Tibial nerve (tissue), 4 donors: Measurements from ENCODE around the gene ALDOC. TPM values are rescaled to one million over a fixed set of nuclear protein-coding genes. Genes with fewer than 3 reads are reported as not detected.

Experiments
- DNase-seq, 2 donors: peaks; one replicate each; pipeline ENCODE4 v3.0.0-alpha.2; 2019; ENCODE audit warnings: low spot score in 2 of 2
- H3K27ac ChIP-seq, 4 donors: fragments of 200-600 bp; sonication (generic) in 3 of 4; one replicate each; pipeline ENCODE4 v1.5.1; 2017 to 2019; ENCODE audit warnings: mild to moderate bottlenecking in 1 of 4
- H3K27me3 ChIP-seq, 2 donors: fragments of 200-600 bp; sonication (generic) in 1 of 2; one replicate each; pipeline versions ENCODE4 v1.5.1 to v1.6.0; 2017 to 2019
- H3K36me3 ChIP-seq, 3 donors: fragments of 200-600 bp; sonication (generic); one replicate each; pipeline ENCODE4 v1.5.1; 2018 to 2019
- H3K4me1 ChIP-seq, 4 donors: fragments of 200-600 bp; sonication (generic) in 3 of 4; one replicate each; pipeline ENCODE4 v1.5.1; 2017 to 2019
- H3K4me3 ChIP-seq, 4 donors: fragments of 200-600 bp; sonication (generic) in 3 of 4; one replicate each; pipeline ENCODE4 v1.5.1; 2017 to 2019; ENCODE audit warnings: mild to moderate bottlenecking in 1 of 4, moderate library complexity in 1 of 4
- H3K9me3 ChIP-seq, 4 donors: fragments of 200-600 bp; sonication (generic) in 3 of 4; one replicate each; pipeline ENCODE4 v1.5.1; 2017 to 2019
- CTCF ChIP-seq, 5 experiments: fragments of 200-600 bp in 3 of 5; fragments of 450-650 bp in 2 of 5; sonication (generic) in 3 of 5; IDR thresholded peaks; one replicate each; pipeline ENCODE4 v1.5.1; 2016 to 2019; ENCODE audit warnings: antibody characterized with exemption in 5 of 5, mild to moderate bottlenecking in 3 of 5, moderate library complexity in 2 of 5
- EP300 ChIP-seq, 2 donors: sonication (generic); formaldehyde crosslinking; IDR thresholded peaks; one replicate each; pipeline ENCODE4 v1.6.1; 2017; ENCODE audit warnings: antibody characterized with exemption in 2 of 2, mild to moderate bottlenecking in 1 of 2
- POLR2A ChIP-seq, 2 donors: fragments of 450-650 bp; IDR thresholded peaks; one replicate each; pipeline ENCODE4 v1.6.1; 2017; ENCODE audit warnings: antibody characterized with exemption in 2 of 2, mild to moderate bottlenecking in 2 of 2, moderate library complexity in 2 of 2
- WGBS, 2 donors: methylation state at CpG; one replicate each; pipeline ENCODE4 v1.1.5; 2018; 5-methylcytosine and 5-hydroxymethylcytosine counted together
- total RNA-seq, 4 donors: library from RNA; depleted of rRNA; stranded (reverse); fragments of >200 nt; gene quantifications; one replicate each; pipeline ENCODE4 v1.1.0, GENCODE V29; 2016

The ALDOC gene
- total RNA-seq, 4 donors from 2014 or later, result 46.2 to 222 (median 141) TPM

- Histone ChIP-seq H3K9me3 (no peaks in the 10 kb centered on the region), H3K36me3 (no peaks in the 10 kb centered on the region), H3K4me1 (no peaks in the 10 kb centered on the region), H3K27me3 (no peaks in the 10 kb centered on the region), H3K4me3 (no peak overlapping the region), H3K27ac (no peak overlapping the region)
- DNase-seq, result no peak
- 73 to 77% methylated on average over 6 to 7 of the region's 7 CpGs for WGBS, 2 donors
- TF ChIP-seq POLR2A (IDR thresholded peaks at IDR 0.05), result no peak
- TF ChIP-seq EP300 (IDR thresholded peaks at IDR 0.05), result no peak
- TF ChIP-seq CTCF (IDR thresholded peaks at IDR 0.05), result no peak
Measured at GRCh38 chr17:28530926-28531325, 45.8 kb downstream of the ALDOC start.

DNA sequence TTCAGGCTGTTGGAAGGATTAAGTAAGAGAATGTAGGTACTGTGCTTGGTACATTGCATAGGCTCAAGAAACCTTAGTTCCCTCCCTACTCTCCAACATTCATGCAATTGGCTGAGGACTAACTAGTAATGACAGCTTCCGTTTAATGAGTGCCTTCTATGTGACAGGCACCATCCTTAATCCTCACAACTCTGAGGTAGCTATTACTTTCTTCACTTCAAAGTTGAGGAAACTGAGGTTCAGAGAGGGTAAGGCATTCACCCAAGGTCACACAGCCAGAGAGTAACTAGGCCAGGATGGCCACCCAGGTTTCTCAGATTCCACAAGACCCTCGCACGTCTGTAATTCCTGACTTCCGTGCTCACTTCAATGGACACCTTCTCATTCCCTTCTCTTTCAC lies 46.4 kb downstream of the ALDOC start:
- WGBS, 2 donors, result 77 to 84% methylated on average over 4 of the region's 4 CpGs
- TF ChIP-seq CTCF (IDR thresholded peaks at IDR 0.05), result no peak
- no peak for TF ChIP-seq POLR2A (IDR thresholded peaks at IDR 0.05)
- TF ChIP-seq EP300 (IDR thresholded peaks at IDR 0.05), result no peak
- H3K4me3 ChIP-seq, result no peak overlapping the region
- no peaks in the 10 kb centered on the region for H3K27me3 ChIP-seq
- H3K27ac ChIP-seq, result no peak overlapping the region
- no peaks in the 10 kb centered on the region for H3K9me3 ChIP-seq
- no peak for DNase-seq
- H3K4me1 ChIP-seq, result no peaks in the 10 kb centered on the region
- no peaks in the 10 kb centered on the region for H3K36me3 ChIP-seq

DNA sequence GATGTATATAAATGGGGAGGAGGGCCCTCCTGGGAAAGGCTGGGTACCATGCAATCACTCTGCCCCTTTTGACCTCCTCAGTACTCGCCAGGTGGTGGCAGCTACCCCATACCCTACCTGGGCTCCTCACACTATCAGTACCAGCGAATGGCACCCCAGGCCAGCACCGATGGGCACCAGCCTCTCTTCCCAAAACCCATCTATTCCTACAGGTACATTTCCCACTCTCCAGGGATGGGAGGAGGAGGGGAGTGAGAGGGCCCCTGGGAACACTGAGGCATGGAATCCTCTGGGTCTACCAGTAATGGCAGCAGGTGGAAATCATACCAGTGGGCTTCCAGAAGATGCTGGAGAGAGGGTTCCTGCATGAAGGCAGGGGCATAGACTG lies 47.7 kb downstream of the ALDOC start:
- Histone ChIP-seq H3K4me3 (no peak overlapping the region), H3K36me3 (no peaks in the 10 kb centered on the region), H3K4me1 (no peaks in the 10 kb centered on the region), H3K9me3 (no peaks in the 10 kb centered on the region), H3K27ac (no peak overlapping the region), H3K27me3 (no peaks in the 10 kb centered on the region)
- no peak for DNase-seq
- 87 to 88% methylated on average over 3 of the region's 3 CpGs for WGBS, 2 donors
- no peak for TF ChIP-seq CTCF (IDR thresholded peaks at IDR 0.05)
- TF ChIP-seq POLR2A (IDR thresholded peaks at IDR 0.05), result no peak
- TF ChIP-seq EP300 (IDR thresholded peaks at IDR 0.05), result no peak

- WGBS, 2 donors, result 66 to 67% methylated on average over 9 of the region's 9 CpGs
- no peaks in the 10 kb centered on the region for H3K9me3 ChIP-seq
- H3K27me3 ChIP-seq, result no peaks in the 10 kb centered on the region
- no peak for TF ChIP-seq POLR2A (IDR thresholded peaks at IDR 0.05)
- no peak for TF ChIP-seq EP300 (IDR thresholded peaks at IDR 0.05)
- no peak for TF ChIP-seq CTCF (IDR thresholded peaks at IDR 0.05)
- H3K27ac ChIP-seq, result no peak overlapping the region
- H3K36me3 ChIP-seq, result no peaks in the 10 kb centered on the region
- H3K4me1 ChIP-seq, result no peaks in the 10 kb centered on the region
- no peak overlapping the region for H3K4me3 ChIP-seq
- DNase-seq, result no peak
Measured at GRCh38 chr17:28528327-28529012, 48.2 kb downstream of the ALDOC start.

- Histone ChIP-seq H3K9me3 (no peaks in the 10 kb centered on the region), H3K36me3 (no peaks in the 10 kb centered on the region), H3K27me3 (no peaks in the 10 kb centered on the region), H3K4me3 (no peak overlapping the region), H3K27ac (no peak overlapping the region), H3K4me1 (no peaks in the 10 kb centered on the region)
- DNase-seq, result no peak
- TF ChIP-seq CTCF (IDR thresholded peaks at IDR 0.05) (no peak), EP300 (IDR thresholded peaks at IDR 0.05) (no peak), POLR2A (IDR thresholded peaks at IDR 0.05) (no peak)
- WGBS, 2 donors, result 91 to 100% methylated on average over 2 of the region's 2 CpGs
Measured at GRCh38 chr17:28527859-28528258, 48.8 kb downstream of the ALDOC start.
